T-cell (primary cell): ENCODE data around the gene ZNF3. TPM values are rescaled to one million over a fixed set of nuclear protein-coding genes. Genes with fewer than 3 reads are reported as not detected.

Experiments
- ATAC-seq, 4 experiments: fragments of 200-7000 bp in 3 of 4; fragments of 150-1000 bp in 1 of 4; cut with Tn5 transposase; replicated peaks in 1 of 4; 1 replicate in 3 of 4; 2 replicates in 1 of 4; pipeline ENCODE4 v1.10.0; 2021; ENCODE audit warnings: moderate library complexity in 3 of 4, mild to moderate bottlenecking in 2 of 4, moderate number of reproducible peaks in 1 of 4
- CTCF ChIA-PET, 2 donors: fragments of 300-600 bp; sonication (Branson Sonifier 250); formaldehyde crosslinking; loops; one replicate each; lab custom pipeline; 2022; ENCODE audit warnings: antibody characterized with exemption in 2 of 2; lab: Charles Lee
- POLR2A ChIA-PET, 2 donors: fragments of 300-600 bp; sonication (Branson Sonifier 250); formaldehyde crosslinking; loops; one replicate each; lab custom pipeline; 2022; ENCODE audit warnings: antibody characterized with exemption in 2 of 2; lab: Charles Lee
- DNase-seq, 35 experiments: peaks; one replicate each; pipeline versions ENCODE4 v3.0.0 to v3.0.0-alpha.2; 2013 to 2023
- H3K27ac ChIP-seq: one replicate; pipeline ENCODE4 v1.5.1; 2013; ENCODE audit warnings: low read length
- H3K27me3 ChIP-seq, 2 experiments: replicated peaks in 1 of 2; 1 replicate in 1 of 2; 2 replicates in 1 of 2; pipeline versions ENCODE4 v1.6.1 to v1.7.0; 2013; ENCODE audit warnings: low read length in 1 of 2, mixed read lengths in 1 of 2; ENCODE audit not compliant: control insufficient read depth in 2 of 2, insufficient read depth in 2 of 2; ENCODE audit errors: extremely low read depth in 1 of 2
- H3K36me3 ChIP-seq, 2 donors: 1 replicate in 1 of 2; 2 replicates in 1 of 2; pipeline versions ENCODE4 v1.6.1 to v1.7.0; 2013; ENCODE audit warnings: low read length in 1 of 2; ENCODE audit not compliant: control insufficient read depth in 2 of 2, insufficient read depth in 1 of 2; ENCODE audit errors: extremely low read depth in 1 of 2
- H3K4me1 ChIP-seq, 2 experiments: 1 replicate in 1 of 2; 2 replicates in 1 of 2; pipeline versions ENCODE4 v1.6.1 to v1.7.0; 2013; ENCODE audit warnings: low read length in 2 of 2, mixed read lengths in 1 of 2; ENCODE audit not compliant: insufficient read depth in 2 of 2, control insufficient read depth in 1 of 2; ENCODE audit errors: extremely low read depth in 1 of 2
- H3K4me3 ChIP-seq, 2 donors: 1 replicate in 1 of 2; 2 replicates in 1 of 2; pipeline versions ENCODE4 v1.5.1 to v1.7.0; 2013; ENCODE audit warnings: mild to moderate bottlenecking in 2 of 2, low read length in 1 of 2, moderate library complexity in 1 of 2; ENCODE audit not compliant: control insufficient read depth in 1 of 2; ENCODE audit errors: extremely low read depth in 1 of 2
- H3K9me3 ChIP-seq: 2 replicates; pipeline ENCODE4 v1.7.0; 2013
- H3K27ac Mint-ChIP-seq, 2 donors: one replicate each; pipeline ENCODE4 v1.8.0; 2020 to 2021; ENCODE audit warnings: mild to moderate bottlenecking in 2 of 2, mixed read lengths in 2 of 2
- H3K27me3 Mint-ChIP-seq, 2 donors: one replicate each; pipeline ENCODE4 v1.8.0; 2021 to 2022; ENCODE audit warnings: mixed read lengths in 2 of 2
- H3K36me3 Mint-ChIP-seq: one replicate; pipeline ENCODE4 v1.8.0; 2021; ENCODE audit warnings: mixed read lengths
- H3K4me1 Mint-ChIP-seq, 3 donors: one replicate each; pipeline ENCODE4 v1.8.0; 2020 to 2022; ENCODE audit warnings: mixed read lengths in 3 of 3, mild to moderate bottlenecking in 1 of 3
- H3K4me3 Mint-ChIP-seq, 3 donors: one replicate each; pipeline ENCODE4 v1.8.0; 2020 to 2022; ENCODE audit warnings: mild to moderate bottlenecking in 3 of 3, mixed read lengths in 3 of 3, moderate library complexity in 3 of 3
- H3K9me3 Mint-ChIP-seq, 3 donors: one replicate each; pipeline ENCODE4 v1.8.0; 2020 to 2022; ENCODE audit warnings: mixed read lengths in 3 of 3
- WGBS: methylation state at CpG from one replicate; pipeline ENCODE4 v1.1.5; 2013; ENCODE audit warnings: missing lambda C conversion rate; ENCODE audit not compliant: insufficient coverage; 5-methylcytosine and 5-hydroxymethylcytosine counted together
- total RNA-seq, 35 experiments: library from RNA in 6 of 35; stranded (reverse) in 6 of 35; fragments of 120-200 nt in 1 of 35; gene quantifications; one replicate each; pipeline versions ENCODE4 v1.2.1 to v1.2.4 and lab custom pipeline; 2013 to 2026

The ZNF3 gene
- total RNA-seq, 5 donors from 2014 or later (not counting 1 experiment from before 2014, with no cell fraction given): 31.7 to 39.2 (median 35.4) TPM

DNA sequence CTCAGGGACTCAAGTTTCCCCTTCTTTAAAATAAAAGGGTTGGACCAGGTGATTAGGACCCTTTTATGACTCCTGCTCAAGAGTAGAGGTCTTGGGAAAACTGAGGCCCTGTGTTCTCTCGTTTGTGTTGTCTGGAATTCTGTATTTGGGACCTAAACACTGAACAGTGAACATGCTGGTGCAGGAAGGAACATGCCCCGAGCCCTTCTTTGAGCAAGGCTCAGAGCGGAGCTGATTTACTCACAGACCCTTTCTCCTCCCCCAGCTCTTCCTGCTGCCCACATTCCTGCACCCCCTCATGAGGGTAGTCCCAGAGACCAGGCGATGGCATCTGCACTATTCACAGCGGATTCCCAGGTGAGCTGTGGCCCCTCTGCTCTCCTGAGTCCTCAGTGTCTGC lies 51.9 kb downstream of the ZNF3 start:
- Histone ChIP-seq H3K27ac (no peak overlapping the region), H3K27me3 (no peaks in the 10 kb centered on the region), H3K9me3 (no peaks in the 10 kb centered on the region), H3K4me1 (no peaks in the 10 kb centered on the region), H3K4me3 (no peak overlapping the region), H3K36me3 (peaks cover 4 to 59% of the 10 kb centered on the region in 2 donors)
- no peaks in the 10 kb centered on the region for H3K9me3 Mint-ChIP-seq
- WGBS: 93% methylated on average over 4 of the region's 5 CpGs
- DNase-seq (no peak), ATAC-seq (no peak)
- peaks cover 46% of the 10 kb centered on the region for H3K36me3 Mint-ChIP-seq
- H3K4me3 Mint-ChIP-seq: no peak overlapping the region
- no peaks in the 10 kb centered on the region for H3K27me3 Mint-ChIP-seq
- peaks cover 0 to 2% (median 0%) of the 10 kb centered on the region in 3 donors for H3K4me1 Mint-ChIP-seq
- H3K27ac Mint-ChIP-seq: no peak overlapping the region
- POLR2A ChIA-PET: interaction anchor here in 1 of 2 donors (0.6 to 0.9 kb wide), 2 partner anchors 12 to 53 kb away, joined by 3 to 6 read pairs; no protein-coding TSS in a partner anchor
- CTCF ChIA-PET: interaction anchor here in 1 of 2 donors (0.9 kb wide), 1 partner anchor 29 kb away, joined by 6 read pairs; no protein-coding TSS in a partner anchor

DNA sequence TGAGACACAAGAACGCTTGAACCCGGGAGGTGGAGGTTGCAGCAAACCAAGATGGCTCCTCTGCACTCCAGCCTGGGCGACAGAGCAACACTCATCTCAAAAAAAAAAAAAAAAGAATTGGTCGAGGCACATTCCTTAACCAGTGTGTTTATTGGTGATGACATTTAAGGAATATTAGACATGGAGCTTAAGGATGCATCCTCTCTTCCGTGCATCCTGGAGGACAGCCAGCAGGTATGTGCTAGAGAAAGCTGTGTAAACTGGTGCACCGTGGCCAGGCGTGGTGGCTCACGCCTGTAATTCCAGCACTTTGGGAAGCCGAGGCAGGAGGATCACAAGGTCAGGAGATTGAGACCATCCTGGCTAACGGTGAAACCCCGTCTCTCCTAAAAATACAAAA lies 54.3 kb downstream of the ZNF3 start:
- H3K9me3 ChIP-seq: no peaks in the 10 kb centered on the region
- Mint-ChIP-seq H3K36me3 (peaks cover 44% of the 10 kb centered on the region), H3K27ac (no peak overlapping the region), H3K4me1 (peaks cover 0 to 6% (median 2%) of the 10 kb centered on the region in 3 donors), H3K27me3 (no peaks in the 10 kb centered on the region), H3K9me3 (no peaks in the 10 kb centered on the region), H3K4me3 (no peak overlapping the region)
- CTCF ChIA-PET: interaction anchor here in 1 of 2 donors (0.6 kb wide), 1 partner anchor 113 kb away, joined by 3 read pairs; no protein-coding TSS in a partner anchor
- 93% methylated on average over 5 of the region's 11 CpGs for WGBS
- DNase-seq (no peak), ATAC-seq (no peak)
- POLR2A ChIA-PET: no interaction called here
- H3K27me3 ChIP-seq: no peaks in the 10 kb centered on the region
- H3K4me3 ChIP-seq: no peak overlapping the region
- H3K4me1 ChIP-seq: peaks cover 0 to 2% of the 10 kb centered on the region in 2 experiments
- H3K27ac ChIP-seq: no peak overlapping the region
- H3K36me3 ChIP-seq: peaks cover 16 to 60% of the 10 kb centered on the region in 2 donors

DNA sequence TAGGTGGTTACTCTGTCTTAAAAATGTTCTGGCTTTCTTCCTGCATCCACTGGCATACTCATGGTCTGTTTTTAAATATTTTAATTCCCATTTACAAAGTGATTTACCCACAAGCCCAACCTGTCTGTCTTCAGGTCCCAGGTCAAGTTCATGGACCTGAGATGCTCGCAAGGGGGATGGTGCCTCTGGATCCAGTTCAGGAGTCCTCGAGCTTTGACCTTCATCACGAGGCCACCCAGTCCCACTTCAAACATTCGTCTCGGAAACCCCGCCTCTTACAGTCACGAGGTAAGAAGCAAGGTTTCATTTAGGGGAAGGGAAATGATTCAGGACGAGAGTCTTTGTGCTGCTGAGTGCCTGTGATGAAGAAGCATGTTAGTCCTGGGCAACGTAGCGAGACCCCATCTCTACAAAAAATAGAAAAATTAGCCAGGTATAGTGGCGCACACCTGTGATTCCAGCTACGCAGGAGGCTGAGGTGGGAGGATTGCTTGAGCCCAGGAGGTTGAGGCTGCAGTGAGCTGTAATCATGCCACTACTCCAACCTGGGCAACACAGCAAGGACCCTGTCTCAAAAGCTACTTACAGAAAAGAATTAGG lies 57.4 kb downstream of the ZNF3 start:
- WGBS: 100% methylated on average over 1 of the region's 12 CpGs
- POLR2A ChIA-PET: no interaction called here

DNA sequence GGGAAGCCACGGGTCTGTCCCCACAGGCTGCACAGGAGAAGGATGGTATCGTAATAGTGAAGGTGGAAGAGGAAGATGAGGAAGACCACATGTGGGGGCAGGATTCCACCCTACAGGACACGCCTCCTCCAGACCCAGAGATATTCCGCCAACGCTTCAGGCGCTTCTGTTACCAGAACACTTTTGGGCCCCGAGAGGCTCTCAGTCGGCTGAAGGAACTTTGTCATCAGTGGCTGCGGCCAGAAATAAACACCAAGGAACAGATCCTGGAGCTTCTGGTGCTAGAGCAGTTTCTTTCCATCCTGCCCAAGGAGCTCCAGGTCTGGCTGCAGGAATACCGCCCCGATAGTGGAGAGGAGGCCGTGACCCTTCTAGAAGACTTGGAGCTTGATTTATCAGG lies 58.0 kb downstream of the ZNF3 start:
- ATAC-seq: no peak
- CTCF ChIA-PET: no interaction called here
- no peak for DNase-seq
- H3K4me3 Mint-ChIP-seq: no peak overlapping the region
- H3K4me3 ChIP-seq: no peak overlapping the region
- H3K27ac Mint-ChIP-seq: no peak overlapping the region
- H3K36me3 ChIP-seq: peaks cover 11 to 42% of the 10 kb centered on the region in 2 donors
- H3K4me1 Mint-ChIP-seq: peaks cover 25 to 30% (median 28%) of the 10 kb centered on the region in 3 donors
- H3K36me3 Mint-ChIP-seq: peaks cover 27% of the 10 kb centered on the region
- 93% methylated on average over 11 of the region's 12 CpGs for WGBS
- no peaks in the 10 kb centered on the region for H3K9me3 ChIP-seq
- H3K9me3 Mint-ChIP-seq: no peaks in the 10 kb centered on the region
- POLR2A ChIA-PET: interaction anchor here in 1 of 2 donors (0.7 kb wide), 1 partner anchor 11 kb away, joined by 3 read pairs; no protein-coding TSS in a partner anchor
- H3K27me3 Mint-ChIP-seq: no peaks in the 10 kb centered on the region
- H3K27me3 ChIP-seq: no peaks in the 10 kb centered on the region
- peaks cover 0 to 5% of the 10 kb centered on the region in 2 experiments for H3K4me1 ChIP-seq
- no peak overlapping the region for H3K27ac ChIP-seq

More for the DNA sequence above, 57.4 kb downstream of the ZNF3 start:
- H3K27ac ChIP-seq: no peak overlapping the region
- H3K27me3 ChIP-seq: no peaks in the 10 kb centered on the region
- ATAC-seq (no peak), DNase-seq (no peak)
- peaks cover 27% of the 10 kb centered on the region for H3K36me3 Mint-ChIP-seq
- H3K4me3 Mint-ChIP-seq: no peak overlapping the region
- no peaks in the 10 kb centered on the region for H3K9me3 Mint-ChIP-seq
- peaks cover 20 to 24% (median 22%) of the 10 kb centered on the region in 3 donors for H3K4me1 Mint-ChIP-seq
- no peaks in the 10 kb centered on the region for H3K9me3 ChIP-seq
- peaks cover 0 to 2% of the 10 kb centered on the region in 2 experiments for H3K4me1 ChIP-seq
- peaks cover 11 to 36% of the 10 kb centered on the region in 2 donors for H3K36me3 ChIP-seq
- H3K4me3 ChIP-seq: no peak overlapping the region
- CTCF ChIA-PET: interaction anchor here in 1 of 2 donors (0.5 kb wide), 1 partner anchor 54 kb away, joined by 3 read pairs; no protein-coding TSS in a partner anchor
- H3K27ac Mint-ChIP-seq: no peak overlapping the region
- no peaks in the 10 kb centered on the region for H3K27me3 Mint-ChIP-seq

DNA sequence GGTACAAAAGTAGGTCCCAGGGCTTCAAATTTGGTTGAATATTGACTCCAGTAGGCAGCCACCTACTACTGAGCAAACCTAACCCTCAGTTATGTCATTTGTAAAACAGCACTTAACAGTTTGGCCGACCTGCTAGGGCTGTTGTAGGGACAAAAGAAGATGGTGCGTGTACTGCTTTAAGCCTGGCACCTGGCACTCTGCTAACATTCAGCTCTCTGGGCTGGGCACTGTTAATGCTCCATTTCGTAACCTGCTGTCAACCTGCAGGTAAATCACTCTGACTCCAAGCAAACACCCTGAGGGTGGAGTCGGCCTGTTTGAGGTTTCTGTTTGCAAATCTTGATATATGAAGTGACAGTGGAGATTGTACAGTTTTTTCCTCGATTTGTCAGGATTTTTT lies 58.9 kb downstream of the ZNF3 start:
- Histone ChIP-seq H3K4me1 (peaks cover 0 to 6% of the 10 kb centered on the region in 2 experiments), H3K9me3 (no peaks in the 10 kb centered on the region), H3K4me3 (no peak overlapping the region), H3K27ac (no peak overlapping the region), H3K36me3 (peaks cover 11 to 43% of the 10 kb centered on the region in 2 donors), H3K27me3 (no peaks in the 10 kb centered on the region)
- no peaks in the 10 kb centered on the region for H3K9me3 Mint-ChIP-seq
- DNase-seq (no peak), ATAC-seq (no peak)
- peaks cover 31% of the 10 kb centered on the region for H3K36me3 Mint-ChIP-seq
- POLR2A ChIA-PET: interaction anchor here in 1 of 2 donors (0.7 kb wide), 1 partner anchor 10 kb away, joined by 3 read pairs; no protein-coding TSS in a partner anchor
- H3K4me1 Mint-ChIP-seq: peaks cover 32 to 37% (median 35%) of the 10 kb centered on the region in 3 donors
- no peak overlapping the region for H3K4me3 Mint-ChIP-seq
- CTCF ChIA-PET: no interaction called here
- WGBS: 100% methylated on average over 1 of the region's 5 CpGs
- H3K27me3 Mint-ChIP-seq: no peaks in the 10 kb centered on the region
- no peak overlapping the region for H3K27ac Mint-ChIP-seq

DNA sequence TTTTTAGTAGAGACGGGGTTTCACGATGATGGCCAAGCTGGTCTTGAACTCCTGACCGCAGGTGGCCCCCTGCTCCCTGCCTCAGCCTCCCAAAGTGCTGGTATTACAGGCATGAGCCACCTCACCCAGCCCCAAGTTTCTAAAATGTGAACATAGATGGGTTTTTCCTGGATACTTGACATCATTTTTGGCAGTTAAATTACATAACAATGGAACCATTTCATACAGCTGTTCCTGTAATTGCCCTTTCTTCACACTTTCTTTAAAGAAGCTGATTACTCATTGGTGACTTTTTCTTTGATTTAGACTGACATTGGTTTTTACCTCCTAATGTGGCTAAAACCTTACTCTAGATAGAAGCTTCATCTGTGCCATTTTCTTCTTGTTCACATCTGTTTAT lies 60.2 kb downstream of the ZNF3 start:
- no peak for DNase-seq
- Histone ChIP-seq H3K4me3 (no peak overlapping the region), H3K27me3 (no peaks in the 10 kb centered on the region), H3K9me3 (no peaks in the 10 kb centered on the region), H3K36me3 (peaks cover 11 to 42% of the 10 kb centered on the region in 2 donors), H3K27ac (no peak overlapping the region), H3K4me1 (peaks cover 5 to 15% of the 10 kb centered on the region in 2 experiments)
- Mint-ChIP-seq H3K36me3 (peaks cover 31% of the 10 kb centered on the region), H3K4me3 (no peak overlapping the region), H3K27me3 (no peaks in the 10 kb centered on the region), H3K9me3 (no peaks in the 10 kb centered on the region), H3K4me1 (peaks cover 38 to 47% (median 46%) of the 10 kb centered on the region in 3 donors), H3K27ac (no peak overlapping the region)
- ChIA-PET POLR2A (interaction anchor here in 1 of 2 donors (0.7 kb wide), 1 partner anchor 545 kb away, joined by 8 read pairs; no protein-coding TSS in a partner anchor), CTCF (interaction anchor here (0.6 to 1.0 kb wide), 3 partner anchors 15 to 410 kb away, joined by 3 to 4 read pairs (median 3); no protein-coding TSS in a partner anchor)
- ATAC-seq: no peak
- WGBS: no CpG with 5 or more reads among the region's 3 CpGs
